ENCODE results near the gene LRP8. TPM values are rescaled to one million over a fixed set of nuclear protein-coding genes. Genes with fewer than 3 reads are reported as not detected.

The LRP8 gene
- total RNA-seq, 1 experiment from 2014 or later = 28.6 TPM

DNA sequence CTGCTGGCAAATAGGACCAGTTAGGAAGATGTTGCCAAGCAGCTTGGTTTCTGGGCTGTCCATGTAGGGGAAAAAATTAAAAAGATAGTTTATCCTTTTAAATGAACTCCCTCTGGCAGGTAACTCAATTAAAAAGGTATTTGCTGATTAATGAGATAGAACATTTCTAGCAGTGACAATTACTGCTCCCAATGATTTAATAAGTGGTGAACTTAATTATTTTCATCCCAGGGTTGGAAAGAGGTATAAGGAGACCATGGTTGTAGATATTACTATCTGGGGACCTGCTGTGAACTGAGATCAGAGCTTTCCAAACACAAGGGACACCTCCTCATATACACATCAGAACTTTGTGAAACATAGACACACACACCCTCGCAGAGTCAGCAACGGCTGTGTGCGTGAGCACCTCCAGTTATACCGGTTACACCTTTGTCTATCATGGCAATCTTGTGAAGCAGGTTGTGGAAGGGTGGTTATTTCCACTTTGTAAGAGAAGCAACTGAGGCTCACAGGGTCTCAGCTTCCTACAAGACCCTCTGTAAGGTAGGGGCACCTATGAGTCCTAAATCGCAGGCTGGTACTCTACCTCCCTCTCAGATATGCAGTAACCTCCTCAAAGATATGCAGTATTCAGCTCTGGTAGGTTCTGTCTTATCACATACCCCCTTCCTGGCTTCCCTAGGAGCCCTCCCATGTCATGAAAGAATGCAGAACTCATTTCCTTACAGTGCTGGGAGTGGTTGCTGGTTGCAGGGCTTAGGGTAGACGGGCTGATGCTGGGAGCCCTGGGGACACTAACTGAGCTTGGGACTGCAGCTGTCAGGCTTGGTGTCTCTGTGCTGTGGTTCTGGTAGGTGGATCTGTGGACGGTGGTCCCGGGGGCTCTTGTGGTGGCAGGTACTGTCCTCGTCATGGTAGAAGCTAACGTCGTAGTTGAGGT is 71.1 kb downstream of the LRP8 start:
- intact Hi-C loops (cut with micrococcal nuclease; ENCODE audit: unreplicated experiment) = no loop called here
- no peak overlapping the region for H3K27ac ChIP-seq (ENCODE audit: low read length)
- in situ Hi-C loops (cut with HindIII; ENCODE audit: low pct_unique_long_range_greater_than_20kb, low sequenced_read_pairs) = no loop called here
- no peak overlapping the region for H3K4me3 ChIP-seq (ENCODE audit: low read depth in 2 of 2, low read length in 2 of 2)
- H3K9me3 ChIP-seq (ENCODE audit: control insufficient read depth, insufficient read depth, low read depth, low read length) = no peaks in the 10 kb centered on the region
- CTCF ChIA-PET = interaction anchor here (0.6 kb wide), 1 partner anchor 32 kb away, joined by 3 read pairs; no protein-coding TSS in a partner anchor
- POLR2A ChIA-PET = no interaction called here
- no peak for DNase-seq (ENCODE audit: low read depth, low spot score)
- no TSS peak for BruUV-seq (replicated peaks)
- no peak for ATAC-seq
- H3K27me3 ChIP-seq (ENCODE audit: control insufficient read depth, insufficient read depth, low read length) = no peaks in the 10 kb centered on the region
- no peaks in the 10 kb centered on the region; the same call in none of the 2 replicates for H3K36me3 ChIP-seq (ENCODE audit: control insufficient read depth, insufficient read depth, low read length)
- TF ChIP-seq, protein P1, sequence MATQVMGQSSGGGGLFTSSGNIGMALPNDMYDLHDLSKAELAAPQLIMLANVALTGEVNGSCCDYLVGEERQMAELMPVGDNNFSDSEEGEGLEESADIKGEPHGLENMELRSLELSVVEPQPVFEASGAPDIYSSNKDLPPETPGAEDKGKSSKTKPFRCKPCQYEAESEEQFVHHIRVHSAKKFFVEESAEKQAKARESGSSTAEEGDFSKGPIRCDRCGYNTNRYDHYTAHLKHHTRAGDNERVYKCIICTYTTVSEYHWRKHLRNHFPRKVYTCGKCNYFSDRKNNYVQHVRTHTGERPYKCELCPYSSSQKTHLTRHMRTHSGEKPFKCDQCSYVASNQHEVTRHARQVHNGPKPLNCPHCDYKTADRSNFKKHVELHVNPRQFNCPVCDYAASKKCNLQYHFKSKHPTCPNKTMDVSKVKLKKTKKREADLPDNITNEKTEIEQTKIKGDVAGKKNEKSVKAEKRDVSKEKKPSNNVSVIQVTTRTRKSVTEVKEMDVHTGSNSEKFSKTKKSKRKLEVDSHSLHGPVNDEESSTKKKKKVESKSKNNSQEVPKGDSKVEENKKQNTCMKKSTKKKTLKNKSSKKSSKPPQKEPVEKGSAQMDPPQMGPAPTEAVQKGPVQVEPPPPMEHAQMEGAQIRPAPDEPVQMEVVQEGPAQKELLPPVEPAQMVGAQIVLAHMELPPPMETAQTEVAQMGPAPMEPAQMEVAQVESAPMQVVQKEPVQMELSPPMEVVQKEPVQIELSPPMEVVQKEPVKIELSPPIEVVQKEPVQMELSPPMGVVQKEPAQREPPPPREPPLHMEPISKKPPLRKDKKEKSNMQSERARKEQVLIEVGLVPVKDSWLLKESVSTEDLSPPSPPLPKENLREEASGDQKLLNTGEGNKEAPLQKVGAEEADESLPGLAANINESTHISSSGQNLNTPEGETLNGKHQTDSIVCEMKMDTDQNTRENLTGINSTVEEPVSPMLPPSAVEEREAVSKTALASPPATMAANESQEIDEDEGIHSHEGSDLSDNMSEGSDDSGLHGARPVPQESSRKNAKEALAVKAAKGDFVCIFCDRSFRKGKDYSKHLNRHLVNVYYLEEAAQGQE (IDR thresholded peaks at IDR 0.05; ENCODE audit: insufficient read depth in 1 of 2, low read depth in 2 of 2, low read length in 1 of 2) = no peak
- no peak for TF ChIP-seq TCF7L2 (IDR thresholded peaks at IDR 0.05; ENCODE audit: low read depth, low read length)
- TF ChIP-seq, protein P2, sequence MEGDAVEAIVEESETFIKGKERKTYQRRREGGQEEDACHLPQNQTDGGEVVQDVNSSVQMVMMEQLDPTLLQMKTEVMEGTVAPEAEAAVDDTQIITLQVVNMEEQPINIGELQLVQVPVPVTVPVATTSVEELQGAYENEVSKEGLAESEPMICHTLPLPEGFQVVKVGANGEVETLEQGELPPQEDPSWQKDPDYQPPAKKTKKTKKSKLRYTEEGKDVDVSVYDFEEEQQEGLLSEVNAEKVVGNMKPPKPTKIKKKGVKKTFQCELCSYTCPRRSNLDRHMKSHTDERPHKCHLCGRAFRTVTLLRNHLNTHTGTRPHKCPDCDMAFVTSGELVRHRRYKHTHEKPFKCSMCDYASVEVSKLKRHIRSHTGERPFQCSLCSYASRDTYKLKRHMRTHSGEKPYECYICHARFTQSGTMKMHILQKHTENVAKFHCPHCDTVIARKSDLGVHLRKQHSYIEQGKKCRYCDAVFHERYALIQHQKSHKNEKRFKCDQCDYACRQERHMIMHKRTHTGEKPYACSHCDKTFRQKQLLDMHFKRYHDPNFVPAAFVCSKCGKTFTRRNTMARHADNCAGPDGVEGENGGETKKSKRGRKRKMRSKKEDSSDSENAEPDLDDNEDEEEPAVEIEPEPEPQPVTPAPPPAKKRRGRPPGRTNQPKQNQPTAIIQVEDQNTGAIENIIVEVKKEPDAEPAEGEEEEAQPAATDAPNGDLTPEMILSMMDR (IDR thresholded peaks at IDR 0.05) = no peak
- no peak for TF ChIP-seq SIN3A (IDR thresholded peaks at IDR 0.05; ENCODE audit: borderline replicate concordance, insufficient read depth, low read depth, low read length)
- no peak for TF ChIP-seq POLR2AphosphoS5 (IDR thresholded peaks at IDR 0.05; ENCODE audit: low read depth, low read length)
- H3K4me1 ChIP-seq (ENCODE audit: control insufficient read depth, insufficient read depth, low read length) = no peaks in the 10 kb centered on the region

DNA sequence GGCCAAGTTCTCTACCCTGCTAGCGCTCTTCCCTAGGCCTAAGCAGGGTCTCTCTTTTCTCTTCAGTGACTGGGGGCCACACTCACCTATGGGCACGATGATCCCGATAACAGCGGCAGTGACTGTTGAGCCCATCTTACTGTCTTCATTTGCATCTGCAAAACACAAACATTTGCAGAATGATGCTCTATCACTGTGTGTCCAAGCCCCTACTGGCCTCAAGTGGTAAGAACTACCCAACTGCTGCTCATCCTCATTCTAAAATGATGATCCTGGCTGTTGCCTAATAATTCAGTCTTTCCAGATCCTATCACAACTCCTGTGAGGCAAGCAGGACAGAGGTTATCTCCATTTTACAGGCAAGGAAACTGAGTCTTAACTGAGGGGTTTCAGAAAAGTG is 72.8 kb downstream of the LRP8 start:
- CTCF ChIA-PET = no interaction called here
- ATAC-seq (no peak), DNase-seq (ENCODE audit: low read depth, low spot score) (no peak)
- BruUV-seq (replicated peaks) = no TSS peak
- intact Hi-C loops (cut with micrococcal nuclease; ENCODE audit: unreplicated experiment) = no loop called here
- H3K27me3 ChIP-seq (ENCODE audit: control insufficient read depth, insufficient read depth, low read length) = no peaks in the 10 kb centered on the region
- POLR2A ChIA-PET = no interaction called here
- no peaks in the 10 kb centered on the region for H3K4me1 ChIP-seq (ENCODE audit: control insufficient read depth, insufficient read depth, low read length)
- TF ChIP-seq SIN3A (IDR thresholded peaks at IDR 0.05; ENCODE audit: borderline replicate concordance, insufficient read depth, low read depth, low read length) (no peak), POLR2AphosphoS5 (IDR thresholded peaks at IDR 0.05; ENCODE audit: low read depth, low read length) (no peak), TCF7L2 (IDR thresholded peaks at IDR 0.05; ENCODE audit: low read depth, low read length) (no peak)
- TF ChIP-seq, protein P2 (IDR thresholded peaks at IDR 0.05) = no peak
- TF ChIP-seq, protein P1 (IDR thresholded peaks at IDR 0.05; ENCODE audit: insufficient read depth in 1 of 2, low read depth in 2 of 2, low read length in 1 of 2) = no peak
- no peak overlapping the region for H3K4me3 ChIP-seq (ENCODE audit: low read depth in 2 of 2, low read length in 2 of 2)
- H3K27ac ChIP-seq (ENCODE audit: low read length) = no peak overlapping the region
- in situ Hi-C loops (cut with HindIII; ENCODE audit: low pct_unique_long_range_greater_than_20kb, low sequenced_read_pairs) = no loop called here
- no peaks in the 10 kb centered on the region for H3K9me3 ChIP-seq (ENCODE audit: control insufficient read depth, insufficient read depth, low read depth, low read length)
- no peaks in the 10 kb centered on the region; the same call in none of the 2 replicates for H3K36me3 ChIP-seq (ENCODE audit: control insufficient read depth, insufficient read depth, low read length)
